HG03442 (cell line): ENCODE results near the gene ACOXL.

Experiments used
- ATAC-seq: cut with Tn5 transposase; IDR thresholded peaks from one replicate; pipeline ENCODE4 v1.9.1; 2021; ENCODE audit warnings: mild to moderate bottlenecking, moderate library complexity; ENCODE audit not compliant: unreplicated experiment

ACOXL gene

DNA sequence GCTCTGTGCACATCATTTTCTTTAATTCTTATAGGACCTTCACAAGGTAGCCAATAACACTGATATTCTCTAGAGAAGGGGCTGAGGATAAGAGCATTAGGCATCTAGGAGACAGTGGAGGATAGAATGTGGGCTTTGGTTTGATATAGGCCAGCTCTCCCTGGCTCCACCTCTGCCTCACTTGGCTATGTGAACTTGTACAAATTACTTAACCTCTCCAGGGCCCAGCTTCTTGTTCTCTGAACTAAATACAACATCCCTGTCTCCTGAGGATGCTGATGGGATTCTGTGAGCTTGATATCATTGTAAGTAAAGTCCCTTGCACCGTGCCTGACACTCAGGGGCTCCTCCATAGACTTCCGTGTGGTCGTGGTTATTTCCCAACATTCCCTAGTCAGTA is 87.3 kb downstream of the ACOXL start:
- ATAC-seq = no peak

DNA sequence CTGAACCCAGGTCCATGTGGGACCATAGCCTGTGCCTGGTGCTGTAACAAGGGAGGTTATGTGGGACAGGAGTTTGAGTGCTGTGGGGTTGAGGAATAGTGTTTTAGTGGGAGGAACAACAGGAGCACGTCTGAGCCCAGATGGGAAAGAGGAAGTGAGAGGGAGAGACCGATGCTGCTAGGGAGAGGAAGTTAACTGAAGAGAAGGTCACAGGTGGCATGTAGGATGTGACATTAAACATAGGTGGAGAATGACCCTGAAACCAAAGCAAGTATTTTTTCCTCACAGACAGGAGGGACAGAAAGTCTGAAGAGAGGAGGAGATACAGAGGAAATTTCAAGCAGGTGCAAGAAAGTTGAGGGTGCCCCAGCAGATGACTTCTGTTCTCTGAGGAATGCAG is 87.8 kb downstream of the ACOXL start:
- ATAC-seq = no peak

DNA sequence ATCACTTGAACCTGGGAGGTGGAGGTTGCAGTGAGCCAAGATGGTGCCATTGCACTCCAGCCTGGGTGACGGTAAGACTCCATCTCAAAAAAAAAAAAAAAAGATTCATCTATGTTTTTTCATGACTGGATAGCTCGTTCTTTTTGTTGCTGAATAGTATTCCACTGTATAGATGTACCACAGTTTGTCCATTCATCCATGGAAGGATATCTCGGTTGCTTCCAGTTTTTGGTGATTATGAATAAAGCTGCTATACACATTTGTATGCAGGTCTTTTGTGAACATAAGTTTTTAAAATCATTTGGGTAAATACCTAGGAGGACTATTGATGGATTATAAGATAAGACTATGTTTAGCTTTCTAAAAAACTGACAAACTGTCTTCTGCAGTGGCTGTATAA is 90.8 kb downstream of the ACOXL start:
- no peak for ATAC-seq

DNA sequence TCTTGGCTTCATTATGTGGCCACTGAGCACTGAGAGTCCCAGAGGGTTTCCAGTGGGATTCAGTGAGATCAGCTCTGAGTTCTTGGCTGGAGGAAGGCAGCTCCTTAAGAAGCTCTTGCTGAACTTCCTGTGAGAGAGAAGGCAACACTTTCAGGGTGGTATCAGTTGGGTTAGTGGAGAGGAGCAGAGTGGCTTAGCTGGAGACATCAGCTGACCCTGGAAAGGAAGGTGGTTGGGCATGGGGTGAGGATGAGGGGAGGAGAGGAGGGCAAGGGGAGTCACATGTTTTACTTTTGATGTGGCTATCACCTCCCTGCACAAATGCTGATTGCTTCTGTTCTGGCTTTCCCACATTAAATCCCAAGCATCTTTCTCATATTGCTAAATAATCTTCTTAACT is 95.1 kb downstream of the ACOXL start:
- ATAC-seq = no peak

DNA sequence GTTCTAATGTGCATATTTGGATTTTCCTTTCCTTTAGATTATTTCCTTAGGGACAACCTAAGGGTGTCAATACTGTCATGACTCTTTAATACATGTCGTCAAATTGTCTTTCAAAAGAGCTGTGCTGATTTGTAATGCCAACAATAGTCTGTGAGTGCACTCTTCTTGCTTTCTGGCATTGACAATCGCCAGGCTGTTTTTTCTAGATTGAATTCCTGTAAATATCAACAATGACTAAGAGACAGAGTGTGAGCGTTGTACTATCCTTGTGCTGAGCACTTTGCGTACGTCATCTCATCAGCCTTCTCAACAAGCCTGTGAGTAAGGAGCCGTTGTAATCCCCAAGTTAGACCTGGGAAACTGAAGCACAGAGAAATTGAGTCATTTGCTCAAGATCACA is 96.0 kb downstream of the ACOXL start:
- ATAC-seq = no peak

DNA sequence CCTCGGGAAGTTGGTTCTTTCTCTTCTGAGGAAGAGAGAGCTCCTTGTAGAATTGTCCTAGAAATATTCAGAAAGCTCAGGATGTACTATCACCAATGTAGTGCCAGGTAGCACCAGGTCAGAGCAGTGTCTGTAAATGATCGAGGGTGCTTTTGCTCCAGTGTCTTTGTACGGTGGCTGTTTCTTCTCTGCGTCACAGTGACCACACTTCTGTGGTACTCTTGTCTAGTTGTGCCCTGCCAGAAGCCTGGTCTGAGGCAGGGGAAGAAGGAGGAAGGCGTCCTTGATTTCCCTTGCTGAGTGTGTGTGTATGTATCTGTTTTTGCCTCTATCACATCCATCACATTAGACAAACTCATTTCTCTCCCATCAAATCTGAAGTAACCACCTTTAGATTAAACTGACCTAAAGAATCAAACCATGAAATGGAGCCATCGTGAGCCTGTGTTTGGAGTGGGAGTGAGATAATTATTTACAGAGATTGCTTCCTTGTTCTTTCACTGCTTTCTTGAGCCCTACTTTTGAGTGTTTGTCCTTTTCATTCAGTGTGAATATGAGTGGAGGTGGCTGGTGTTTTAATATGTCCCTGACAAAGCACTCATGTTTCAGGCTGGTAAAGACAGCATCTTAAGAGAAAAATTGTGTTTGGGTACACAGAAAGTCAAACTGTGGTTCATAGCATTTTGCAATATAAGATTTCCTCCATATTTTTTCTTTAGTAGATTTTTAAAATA is 97.2 kb downstream of the ACOXL start:
- ATAC-seq = no peak

DNA sequence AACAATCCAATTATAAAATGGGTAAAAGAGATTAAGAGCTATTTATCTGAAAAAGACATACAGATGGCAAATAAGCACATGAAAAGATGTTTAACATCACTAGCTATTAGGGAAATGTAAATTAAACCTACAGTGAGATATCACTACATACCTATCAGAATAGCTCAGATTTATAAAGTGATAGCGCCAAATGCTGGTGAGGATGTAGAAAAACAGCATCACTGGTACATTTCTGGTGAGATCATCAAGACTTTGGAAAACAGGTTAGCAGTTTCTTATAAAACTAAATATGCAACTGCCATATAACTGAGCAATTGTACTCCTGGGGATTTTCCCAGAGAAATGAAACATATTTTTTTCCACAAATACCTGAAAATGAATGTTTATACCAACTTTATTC is 100.4 kb downstream of the ACOXL start:
- ATAC-seq = no peak

DNA sequence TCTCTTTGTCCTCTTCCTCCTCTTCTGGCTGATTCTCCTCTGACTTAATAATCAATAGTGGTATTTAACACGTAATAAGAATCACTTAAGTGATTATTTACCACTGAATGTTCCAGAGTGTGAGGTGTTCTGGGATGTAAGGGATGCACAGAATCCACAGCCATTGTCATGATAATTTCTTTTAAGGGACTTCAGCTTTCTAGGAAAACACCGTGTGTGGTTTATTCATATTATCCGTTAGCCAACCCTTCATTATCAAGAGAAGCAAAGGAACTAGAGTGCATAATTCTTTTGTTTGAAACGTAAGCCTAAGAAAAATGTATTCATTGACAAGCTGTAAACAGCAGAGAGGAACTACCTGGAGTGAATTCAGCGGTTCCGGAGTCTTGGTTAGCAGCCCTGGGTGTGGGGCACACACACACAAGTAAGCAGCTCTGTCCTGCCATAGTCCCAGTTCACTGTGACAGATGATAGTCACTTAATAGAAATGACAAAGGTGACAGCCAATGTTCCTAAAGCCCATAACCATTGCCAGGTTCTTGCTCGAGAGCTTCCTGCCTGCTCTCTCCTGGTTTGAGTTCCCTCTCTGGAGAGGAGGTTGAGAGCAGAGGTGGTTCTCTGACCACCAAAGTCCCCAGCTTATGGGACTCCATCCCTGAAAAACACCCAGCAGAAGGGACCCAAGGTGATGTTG is 101.9 kb downstream of the ACOXL start:
- no peak for ATAC-seq

DNA sequence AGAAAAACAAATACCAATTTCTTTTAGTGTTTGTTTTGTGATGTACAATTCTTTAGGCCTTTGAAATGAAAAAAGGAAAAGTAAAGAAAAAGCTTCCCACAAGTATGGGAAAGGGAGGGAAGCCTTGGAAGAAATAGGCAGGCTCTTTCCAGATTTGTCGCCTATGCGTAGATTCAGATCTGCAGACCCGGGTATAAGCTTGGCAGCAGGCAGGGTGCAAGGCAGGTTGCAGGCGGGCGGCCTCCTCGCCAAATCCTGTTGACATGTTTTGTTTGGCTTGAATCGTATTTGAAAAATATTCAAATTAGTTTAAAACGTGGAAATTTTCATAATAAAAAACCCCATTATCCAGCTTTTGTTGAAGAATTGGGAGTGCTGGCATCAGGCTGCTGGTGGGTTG is 104.3 kb downstream of the ACOXL start:
- ATAC-seq = no peak

DNA sequence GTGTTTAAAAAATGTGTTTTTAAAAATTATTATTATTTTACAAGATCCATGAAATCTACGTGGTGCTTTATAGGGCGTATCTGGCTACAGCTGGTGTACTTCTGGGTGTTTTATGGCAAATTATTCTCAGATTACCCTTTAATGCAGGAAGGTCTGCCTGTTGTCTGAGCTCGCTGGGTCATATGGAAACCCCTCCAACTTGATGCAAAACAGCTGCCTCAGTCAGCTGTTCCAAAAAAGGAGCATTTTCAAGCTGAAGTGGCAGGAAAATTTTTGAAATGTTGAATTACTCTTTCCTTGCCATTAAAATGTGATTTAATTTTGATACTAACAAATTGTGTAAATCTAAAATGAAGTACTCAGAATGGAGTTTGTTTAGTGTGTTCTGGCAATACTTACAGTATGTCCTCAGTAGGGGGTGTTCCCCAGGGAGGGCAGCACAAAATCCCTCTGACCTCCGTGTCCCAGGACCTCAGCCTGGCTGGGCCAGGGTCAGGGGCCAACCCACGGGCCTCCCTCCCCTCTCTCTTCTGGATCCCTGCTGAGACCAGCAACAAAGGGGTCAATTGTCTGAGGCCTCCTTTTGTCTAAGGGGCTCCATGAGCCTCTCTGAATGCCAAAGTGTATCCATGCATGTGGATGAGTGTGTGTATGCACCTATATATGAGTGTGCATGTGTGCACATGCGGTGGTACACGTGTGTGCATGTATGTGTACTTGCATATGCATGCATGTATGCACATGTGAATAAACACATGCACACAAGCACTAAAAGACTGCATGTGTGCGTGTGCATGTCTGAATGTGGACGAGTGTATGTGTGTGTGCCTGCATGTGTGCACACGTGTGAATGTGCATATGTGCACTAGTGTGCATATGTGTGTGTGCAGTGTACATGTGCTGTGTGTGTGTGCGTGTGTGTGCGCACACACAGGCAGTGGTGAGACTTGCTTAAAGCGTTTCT is 105.4 kb downstream of the ACOXL start:
- ATAC-seq = no peak

DNA sequence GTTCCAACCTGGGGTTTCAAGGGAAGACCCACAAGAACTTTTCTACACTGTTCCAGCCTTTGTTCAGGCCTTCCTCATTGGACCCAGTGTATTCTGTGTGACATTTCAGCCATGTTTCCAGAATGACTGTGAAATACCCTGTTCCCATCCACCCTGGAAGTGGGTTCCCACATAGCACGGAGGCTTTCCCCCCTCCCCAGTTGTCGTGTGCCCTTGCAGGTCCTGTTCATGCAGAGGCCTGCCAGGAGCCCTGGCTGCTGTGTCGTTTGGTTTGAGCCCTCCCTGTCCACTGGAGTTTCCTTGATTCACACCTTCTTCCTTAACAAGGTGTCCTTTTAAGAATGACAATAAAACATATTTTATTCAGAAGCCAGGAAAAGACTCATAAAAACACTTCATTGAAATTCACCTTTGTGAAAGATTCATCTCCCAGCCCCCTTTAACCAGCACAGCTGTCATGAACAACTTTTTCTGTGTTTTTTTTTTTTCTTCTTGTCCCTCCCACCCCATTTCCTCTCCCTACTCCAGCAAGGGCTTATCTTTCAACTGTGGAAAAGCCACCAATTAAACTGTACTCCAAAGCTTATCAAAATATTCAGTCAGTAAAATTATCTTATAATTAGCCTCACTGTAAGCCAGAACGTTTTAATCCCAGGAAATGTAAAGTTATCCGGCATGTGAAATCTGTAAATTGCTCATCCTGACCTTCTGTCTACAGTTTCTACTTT is 106.4 kb downstream of the ACOXL start:
- no peak for ATAC-seq

DNA sequence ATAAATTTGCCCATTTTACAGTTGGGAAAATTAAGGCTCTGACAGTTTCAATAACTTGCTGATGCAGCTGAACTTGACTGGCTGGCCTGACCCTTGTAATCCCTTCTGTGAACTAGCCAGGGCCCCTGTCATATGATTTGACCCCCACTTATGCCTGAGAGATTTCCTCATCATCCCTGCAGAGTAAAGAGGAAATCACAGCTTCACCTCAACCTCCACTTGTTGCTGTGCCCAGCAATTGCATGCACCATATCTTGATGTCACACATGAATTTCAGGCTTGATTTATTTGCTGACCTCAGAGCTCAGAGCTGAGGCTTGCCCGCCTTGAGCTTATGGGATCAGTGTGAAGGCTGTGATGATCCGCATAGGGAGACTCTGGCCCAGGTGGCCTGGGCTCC is 108.1 kb downstream of the ACOXL start:
- no peak for ATAC-seq

DNA sequence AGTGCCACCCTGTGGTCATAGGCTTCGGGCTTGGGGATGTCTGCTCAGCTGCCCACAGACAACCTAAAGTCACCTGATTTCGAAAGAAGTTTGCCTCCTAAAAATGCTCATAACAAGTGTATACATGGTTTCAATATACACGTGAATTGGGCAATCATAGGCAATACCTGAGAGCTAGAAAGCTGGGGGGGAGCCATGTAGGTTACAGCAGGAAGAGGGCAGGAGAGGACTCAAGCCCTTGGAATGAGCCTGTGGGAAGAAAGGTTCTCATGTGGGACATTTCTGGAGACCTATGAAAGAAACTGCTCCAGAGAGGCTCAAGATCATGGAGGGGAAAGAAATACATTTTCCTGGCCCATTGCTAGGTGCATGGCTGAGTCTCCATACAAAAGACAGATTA is 109.7 kb downstream of the ACOXL start:
- ATAC-seq = no peak

DNA sequence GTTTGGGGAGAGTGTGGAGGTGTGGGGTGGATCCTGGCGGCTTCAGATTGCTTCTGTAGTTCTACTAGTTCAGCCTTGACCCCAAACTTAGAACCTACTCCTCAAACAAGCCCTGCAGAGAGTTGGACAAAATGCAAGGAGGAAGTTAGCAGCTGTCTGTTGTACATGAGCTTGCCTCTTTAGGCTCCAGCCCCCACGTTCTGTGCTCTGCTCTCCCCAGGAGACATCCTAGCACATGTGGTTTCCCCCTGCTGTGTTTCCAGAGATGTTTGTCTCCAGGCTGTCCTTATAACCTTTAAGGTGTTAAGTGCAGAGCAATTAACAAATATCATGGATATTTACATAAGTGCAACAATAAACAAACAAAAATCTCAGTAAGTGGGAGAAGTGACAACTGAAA is 111.1 kb downstream of the ACOXL start:
- ATAC-seq = no peak

DNA sequence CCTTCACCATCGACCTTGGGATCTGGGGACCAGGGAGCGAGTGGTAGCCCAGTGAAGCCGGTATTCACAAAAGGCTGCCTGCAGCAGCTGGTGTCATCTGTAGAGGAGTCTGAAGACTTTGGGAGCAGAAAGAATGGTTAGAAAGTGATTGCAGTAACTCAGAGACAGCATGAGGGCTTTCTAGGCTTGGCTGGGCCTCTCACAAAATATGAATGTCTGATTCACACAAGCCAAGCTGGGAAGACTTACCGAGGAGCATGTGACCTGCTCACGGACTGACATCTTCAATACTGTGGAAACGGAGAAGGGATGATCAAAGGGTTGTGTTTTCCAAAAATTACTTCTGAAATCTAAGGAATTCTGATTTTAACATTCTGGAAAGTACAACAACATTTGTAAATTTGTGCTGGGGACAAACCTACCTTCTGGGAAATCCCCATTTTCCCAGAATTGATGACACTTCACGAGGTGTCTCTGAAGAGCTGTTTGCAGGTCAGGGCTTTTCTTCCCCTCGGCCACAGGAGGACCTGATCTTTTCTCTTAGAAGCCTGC is 111.7 kb downstream of the ACOXL start:
- ATAC-seq = no peak

DNA sequence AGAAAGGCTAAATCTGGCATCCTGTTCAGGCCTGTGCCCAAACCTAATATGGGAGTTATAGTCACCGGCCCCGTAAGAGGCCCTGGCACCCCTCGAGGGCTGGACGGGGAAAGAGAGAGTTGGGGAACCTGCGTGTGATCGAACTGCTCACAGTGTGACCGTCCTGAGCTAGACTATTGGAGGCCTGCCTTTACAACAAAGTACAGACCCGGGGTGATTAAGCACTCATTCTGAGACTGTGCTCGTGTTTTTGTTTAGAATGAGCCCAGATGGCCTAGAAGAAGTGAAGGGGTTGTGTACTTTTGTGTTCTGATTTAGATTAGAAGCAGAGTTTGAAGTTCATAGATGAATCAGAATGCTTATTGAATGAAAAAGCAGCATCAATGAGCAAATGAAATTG is 115.3 kb downstream of the ACOXL start:
- no peak for ATAC-seq

DNA sequence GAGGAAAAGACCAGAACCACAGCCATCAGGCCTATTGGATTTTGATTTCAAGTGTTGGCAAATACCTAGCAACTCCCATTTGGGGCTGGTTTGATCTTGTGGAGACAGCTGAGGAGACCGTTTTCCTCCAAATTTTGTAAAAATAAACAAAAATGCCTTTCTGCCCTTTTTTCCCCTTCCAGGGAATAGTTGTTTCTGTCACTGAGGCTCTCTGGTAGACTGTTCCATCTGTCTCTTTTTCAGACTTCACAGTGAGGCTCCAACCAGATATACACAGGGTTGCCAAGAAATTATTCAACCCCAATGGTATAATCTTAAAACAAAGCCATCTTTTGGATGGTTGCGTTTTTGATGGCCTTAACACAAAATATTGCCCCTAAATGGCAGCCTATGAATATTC is 115.7 kb downstream of the ACOXL start:
- no peak for ATAC-seq

DNA sequence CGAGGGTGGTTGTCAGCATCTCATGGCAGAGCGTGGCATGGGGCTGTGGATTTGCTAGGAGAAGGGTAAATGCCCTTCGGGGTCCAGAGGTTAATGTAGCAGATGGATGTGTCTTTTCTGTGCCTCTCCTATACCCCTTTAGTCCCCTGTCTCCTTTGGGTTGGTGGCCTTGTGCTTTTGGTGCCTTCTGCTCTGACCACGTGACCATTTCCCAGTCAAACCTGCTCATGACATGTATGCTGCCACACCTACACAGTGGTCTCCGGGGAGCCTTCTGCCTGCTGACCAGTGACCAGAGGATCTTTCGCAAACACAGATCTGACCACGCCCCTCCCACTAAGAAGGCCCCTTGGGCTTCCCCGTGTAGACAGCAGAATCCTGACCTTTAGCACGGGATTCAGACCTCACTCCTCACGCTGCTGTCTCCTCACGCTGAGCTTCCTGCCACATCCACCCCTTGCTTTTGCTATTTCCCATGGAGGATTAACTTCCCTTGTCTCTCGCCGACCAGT is 116.2 kb downstream of the ACOXL start:
- ATAC-seq = no peak

DNA sequence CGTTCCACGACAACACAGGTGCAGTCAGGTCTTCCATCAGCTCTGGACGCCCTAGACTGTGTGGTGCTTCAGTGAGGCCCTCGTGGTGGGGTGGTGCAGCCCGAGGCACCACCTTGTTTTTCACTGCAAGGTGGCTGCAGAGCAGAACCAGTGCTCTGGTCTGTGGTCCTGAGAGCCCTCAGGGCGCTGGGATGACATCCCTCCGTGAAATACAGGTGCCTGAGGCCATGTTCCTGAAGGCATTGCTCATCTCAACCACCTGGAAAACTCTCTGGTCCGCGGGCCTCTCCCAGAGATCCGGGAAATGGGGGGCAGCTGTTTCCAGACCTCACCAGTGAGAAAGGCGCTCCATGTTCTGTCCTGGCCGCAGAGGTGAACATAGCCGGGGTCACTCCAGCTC is 119.2 kb downstream of the ACOXL start:
- ATAC-seq = no peak

DNA sequence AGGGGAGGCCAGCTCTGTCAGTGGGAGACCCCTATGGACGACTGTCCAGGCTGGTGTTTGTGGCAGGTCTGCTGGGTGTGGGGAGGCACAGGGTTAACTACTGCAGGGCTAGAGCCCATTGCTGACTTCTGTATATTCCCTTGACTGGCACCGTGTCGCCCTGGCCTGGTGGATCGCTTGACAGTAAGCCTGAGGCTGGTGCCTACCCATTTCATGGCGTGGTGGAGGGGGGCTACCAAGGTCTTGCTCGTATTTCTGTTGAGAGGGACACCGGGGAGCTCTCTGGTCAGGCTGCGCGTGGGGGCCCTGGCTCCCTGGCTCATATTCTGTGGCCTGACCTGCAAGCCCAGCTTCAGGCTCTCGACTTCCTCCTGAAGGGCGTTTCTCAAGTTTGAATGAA is 119.7 kb downstream of the ACOXL start:
- ATAC-seq = no peak
